Transverse colon (tissue), 4 donors: Measurements from ENCODE around the gene GZMM.

Source experiments
- EP300 ChIP-seq: sonication (generic); formaldehyde crosslinking; IDR thresholded peaks from one replicate; pipeline ENCODE4 v1.6.1; 2017; ENCODE audit warnings: antibody characterized with exemption, low read depth
- POLR2A ChIP-seq: fragments of 450-650 bp; IDR thresholded peaks from one replicate; pipeline ENCODE4 v1.6.1; 2016; ENCODE audit warnings: antibody characterized with exemption, mild to moderate bottlenecking, moderate library complexity
- POLR2AphosphoS5 ChIP-seq, 3 donors: sonication (generic); formaldehyde crosslinking; IDR thresholded peaks; one replicate each; pipeline ENCODE4 v1.6.1; 2016; ENCODE audit warnings: antibody characterized with exemption in 3 of 3
- TF ChIP-seq, protein P1 (sequence below), 5 experiments: fragments of 200-600 bp in 3 of 5; fragments of 450-650 bp in 2 of 5; sonication (generic) in 3 of 5; IDR thresholded peaks; 1 replicate in 2 of 5; 2 replicates in 3 of 5; pipeline ENCODE4 v1.5.1; 2016 to 2017; ENCODE audit warnings: antibody characterized with exemption in 5 of 5, inconsistent platforms in 3 of 5, mild to moderate bottlenecking in 2 of 5, moderate library complexity in 1 of 5

- TF ChIP-seq, protein P1, sequence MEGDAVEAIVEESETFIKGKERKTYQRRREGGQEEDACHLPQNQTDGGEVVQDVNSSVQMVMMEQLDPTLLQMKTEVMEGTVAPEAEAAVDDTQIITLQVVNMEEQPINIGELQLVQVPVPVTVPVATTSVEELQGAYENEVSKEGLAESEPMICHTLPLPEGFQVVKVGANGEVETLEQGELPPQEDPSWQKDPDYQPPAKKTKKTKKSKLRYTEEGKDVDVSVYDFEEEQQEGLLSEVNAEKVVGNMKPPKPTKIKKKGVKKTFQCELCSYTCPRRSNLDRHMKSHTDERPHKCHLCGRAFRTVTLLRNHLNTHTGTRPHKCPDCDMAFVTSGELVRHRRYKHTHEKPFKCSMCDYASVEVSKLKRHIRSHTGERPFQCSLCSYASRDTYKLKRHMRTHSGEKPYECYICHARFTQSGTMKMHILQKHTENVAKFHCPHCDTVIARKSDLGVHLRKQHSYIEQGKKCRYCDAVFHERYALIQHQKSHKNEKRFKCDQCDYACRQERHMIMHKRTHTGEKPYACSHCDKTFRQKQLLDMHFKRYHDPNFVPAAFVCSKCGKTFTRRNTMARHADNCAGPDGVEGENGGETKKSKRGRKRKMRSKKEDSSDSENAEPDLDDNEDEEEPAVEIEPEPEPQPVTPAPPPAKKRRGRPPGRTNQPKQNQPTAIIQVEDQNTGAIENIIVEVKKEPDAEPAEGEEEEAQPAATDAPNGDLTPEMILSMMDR (IDR thresholded peaks at IDR 0.05) = no peak
- TF ChIP-seq POLR2A = no peak
- TF ChIP-seq EP300 = no peak
- TF ChIP-seq POLR2AphosphoS5 (IDR thresholded peaks at IDR 0.05) = no peak
Measured at GRCh38 chr19:579111-579841, 35.4 kb downstream of the GZMM start.
